ENCODE results near the gene SEPHS2.

Gene SEPHS2

GRCh38 chr16:30407102-30407803 lies 38.4 kb downstream of the SEPHS2 start, which contains the start of gene ZNF771:
ZNF771 (plus strand) TSS chr16:30407606; CDS start chr16:30408054, 448 bp downstream.
- Histone ChIP-seq H3K4me1 (ENCODE audit: control insufficient read depth, insufficient read depth, low read length) (peaks cover 5% of the 10 kb centered on the region; the same call in 1 of the 2 replicates), H3K36me3 (ENCODE audit: control insufficient read depth in 2 of 2, insufficient read depth in 1 of 2, low read length in 2 of 2) (peaks cover 0 to 31% of the 10 kb centered on the region in 2 experiments; a peak in 2 of 3 replicates), H3K27ac (ENCODE audit: extremely low read depth, low read depth, low read length) (peak within 1 kb of the TSS; percentile 92), H3K4me3 (ENCODE audit: low read depth, low read length) (peak within 1 kb of the TSS; percentile 82), H3K9me3 (ENCODE audit: control insufficient read depth, insufficient read depth, low read depth, low read length) (no peaks in the 10 kb centered on the region)
- CTCF ChIA-PET = interaction anchor here (0.6 to 2.9 kb wide), 14 partner anchors 9 to 376 kb away, joined by 3 to 16 read pairs (median 4); partner anchors contain the start of genes DCTPP1, TBX6 and TLCD3B
- POLR2A ChIA-PET = interaction anchor here (0.5 to 5.9 kb wide), 24 partner anchors 8 to 583 kb away, joined by 3 to 64 read pairs (median 5); partner anchors contain the start of genes ALDOA, CD2BP2, DCTPP1 and FBRS
- TF ChIP-seq ZNF600 (tag by site-specific recombination; IDR thresholded peaks at IDR 0.05) (peak; percentile 75), ZEB2 (tag by site-specific recombination; IDR thresholded peaks at IDR 0.05) (peak; percentile 97), ZNF76 (tag by site-specific recombination; IDR thresholded peaks at IDR 0.05; ENCODE audit: borderline replicate concordance, low read depth) (no peak; the same call in none of the 2 replicates), ZNF624 (tag by site-specific recombination; IDR thresholded peaks at IDR 0.05) (no peak), ZNF501 (tag by site-specific recombination; IDR thresholded peaks at IDR 0.05) (peak; percentile 74), IKZF3 (tag by site-specific recombination; IDR thresholded peaks at IDR 0.05) (no peak), PRDM6 (tag by site-specific recombination; IDR thresholded peaks at IDR 0.05) (no peak), ZBTB17 (tag by site-specific recombination; IDR thresholded peaks at IDR 0.05) (peak; percentile 97), ZNF23 (tag by site-specific recombination; IDR thresholded peaks at IDR 0.05; ENCODE audit: borderline replicate concordance) (no peak), ZNF292 (tag by site-specific recombination; IDR thresholded peaks at IDR 0.05; ENCODE audit: borderline replicate concordance, low read depth) (no peak), KLF7 (tag by site-specific recombination; IDR thresholded peaks at IDR 0.05; ENCODE audit: borderline replicate concordance) (peak; percentile 93), ZNF146 (tag by site-specific recombination; IDR thresholded peaks at IDR 0.05) (peak; percentile 39), ZFP3 (tag by site-specific recombination; IDR thresholded peaks at IDR 0.05; ENCODE audit: low read depth) (no peak), ZNF596 (tag by site-specific recombination; IDR thresholded peaks at IDR 0.05) (peak; percentile 52), ZBTB21 (tag by site-specific recombination; IDR thresholded peaks at IDR 0.05) (no peak), PRDM4 (tag by site-specific recombination; IDR thresholded peaks at IDR 0.05) (peak; percentile 31; the same call in 1 of the 2 replicates), HOXC10 (CRISPR knock-in tag; IDR thresholded peaks at IDR 0.05) (no peak), ZNF274 (IDR thresholded peaks at IDR 0.05; ENCODE audit: low read length) (no peak), ZNF274 (tag by site-specific recombination; IDR thresholded peaks at IDR 0.05; ENCODE audit: borderline replicate concordance) (no peak), ZSCAN5A (tag by site-specific recombination; IDR thresholded peaks at IDR 0.05) (peak; percentile 78; the same call in 1 of the 2 replicates), GLI4 (tag by site-specific recombination; IDR thresholded peaks at IDR 0.05) (peak; percentile 55), HOXA7 (CRISPR knock-in tag; IDR thresholded peaks at IDR 0.05; ENCODE audit: borderline replicate concordance) (no peak), ZNF837 (tag by site-specific recombination; IDR thresholded peaks at IDR 0.05) (no peak), PBX3 (CRISPR knock-in tag; IDR thresholded peaks at IDR 0.05) (0 out of 2 replicates have a peak, but pooled peaks have one; percentile 34), OSR2 (tag by site-specific recombination; IDR thresholded peaks at IDR 0.05) (no peak; the same call in 1 of the 2 replicates), ZSCAN30 (tag by site-specific recombination; IDR thresholded peaks at IDR 0.05) (peak; percentile 84), ZNF174 (tag by site-specific recombination; IDR thresholded peaks at IDR 0.05) (no peak), ZNF175 (tag by site-specific recombination; IDR thresholded peaks at IDR 0.05) (no peak), ZNF16 (tag by site-specific recombination; IDR thresholded peaks at IDR 0.05; ENCODE audit: low read depth) (no peak), ATF2 (tag by site-specific recombination; IDR thresholded peaks at IDR 0.05; ENCODE audit: low read depth) (no peak)

All from HEK293 (cell line).